HepG2 (cell line): ENCODE measurements around the gene CEACAM4. TPM values are rescaled to one million over a fixed set of nuclear protein-coding genes. Genes with fewer than 3 reads are reported as not detected.

Experiments used
- ATAC-seq: fragments of 200-7000 bp; cut with Tn5 transposase; 3 replicates; pipeline ENCODE4 v1.9.1; 2020; ENCODE audit warnings: mild to moderate bottlenecking, moderate library complexity
- BruUV-seq: library from RNA; stranded (reverse); fragments of 400-500 nt; replicated peaks from 2 replicates; lab custom pipeline; 2021; lab: Mats Ljungman, UMichigan
- CTCF ChIA-PET: fragments of 300-600 bp; formaldehyde crosslinking; extraction: SDS; loops from one replicate; lab custom pipeline; 2021; ENCODE audit warnings: low total read pairs, inconsistent platforms, low intra/inter-chr PET ratio; lab: Yijun Ruan, JAX
- POLR2A ChIA-PET: fragments of 350-600 bp; sonication (Branson Sonifier 250); formaldehyde crosslinking; loops from one replicate; lab custom pipeline; 2020; ENCODE audit warnings: antibody characterized with exemption, inconsistent platforms; lab: Yijun Ruan, JAX
- DNase-seq: peaks from one replicate; pipeline ENCODE4 v3.0.0-alpha.2; 2015; ENCODE audit warnings: low spot score
- FAIRE-seq: peaks from 3 replicates; lab custom pipeline; 2011; peaks lifted over from hg19 to GRCh38; lab: Jason Lieb, UNC
- H2AFZ ChIP-seq: one replicate; pipeline ENCODE4 v1.6.1; 2011; ENCODE audit warnings: low read length, inconsistent platforms
- H3K27ac ChIP-seq: fragments of 300-600 bp; 3 replicates; pipeline ENCODE4 v1.8.0; 2011; ENCODE audit warnings: mixed run types, mild to moderate bottlenecking, mixed read lengths, low read length, inconsistent platforms; ENCODE audit not compliant: insufficient read depth; ENCODE audit errors: extremely low read length
- H3K27me3 ChIP-seq, 2 experiments: fragments of 200-600 bp in 1 of 2; 2 replicates in 1 of 2; 3 replicates in 1 of 2; pipeline versions ENCODE4 v1.6.0 to v1.8.0; 2011; ENCODE audit warnings: low read length in 2 of 2, mild to moderate bottlenecking in 2 of 2, moderate library complexity in 2 of 2, inconsistent platforms in 1 of 2; ENCODE audit not compliant: insufficient read depth in 2 of 2, control insufficient read depth in 1 of 2
- H3K36me3 ChIP-seq, 2 experiments: fragments of 200-600 bp in 1 of 2; replicated peaks in 1 of 2; 2 replicates in 1 of 2; 3 replicates in 1 of 2; pipeline versions ENCODE4 v1.5.1 to v1.8.0; 2011; ENCODE audit warnings: low read length in 2 of 2, inconsistent platforms in 1 of 2; ENCODE audit not compliant: insufficient read depth in 2 of 2, control insufficient read depth in 1 of 2
- H3K4me1 ChIP-seq: 2 replicates; pipeline ENCODE4 v1.5.1; 2012; ENCODE audit warnings: low read length, inconsistent platforms; ENCODE audit not compliant: insufficient read depth
- H3K4me2 ChIP-seq: 2 replicates; pipeline ENCODE4 v1.6.0; 2011; ENCODE audit warnings: low read depth, low read length, inconsistent platforms
- H3K4me3 ChIP-seq, 3 experiments: fragments of 200-600 bp in 1 of 3; sonication (generic), shearing (Covaris generic) in 1 of 3; replicated peaks in 1 of 3; 2 replicates each; pipeline ENCODE4 v1.5.1; 2011 to 2016; ENCODE audit warnings: low read length in 3 of 3, inconsistent platforms in 2 of 3, low read depth in 2 of 3, mild to moderate bottlenecking in 2 of 3, control low read depth in 1 of 3, mixed read lengths in 1 of 3; ENCODE audit not compliant: insufficient read depth in 1 of 3
- H3K79me2 ChIP-seq: one replicate; pipeline ENCODE4 v1.6.1; 2011; ENCODE audit warnings: low read length, inconsistent platforms; ENCODE audit not compliant: insufficient read depth
- H3K9ac ChIP-seq: 2 replicates; pipeline ENCODE4 v1.6.0; 2011; ENCODE audit warnings: mild to moderate bottlenecking, low read depth, low read length, inconsistent platforms; ENCODE audit not compliant: insufficient read depth
- H3K9me3 ChIP-seq: 2 replicates; pipeline ENCODE4 v1.5.1; 2012; ENCODE audit warnings: mild to moderate bottlenecking, low read length
- H4K20me1 ChIP-seq: 2 replicates; pipeline ENCODE4 v1.6.0; 2011; ENCODE audit warnings: inconsistent platforms, mild to moderate bottlenecking, low read length, moderate library complexity; ENCODE audit not compliant: insufficient read depth
- CEBPZ ChIP-seq: IDR thresholded peaks from 2 replicates; pipeline ENCODE4 v1.6.1; 2012; ENCODE audit warnings: low read length, improper control_type of control experiment
- GMEB1 ChIP-seq: sonication (generic); formaldehyde crosslinking; IDR thresholded peaks from 2 replicates; pipeline ENCODE4 v1.5.1; 2020; ENCODE audit warnings: missing genetic modification reagents, mild to moderate bottlenecking, borderline replicate concordance
- NFE2L2 ChIP-seq: fragments of 150-350 bp; IDR thresholded peaks from 2 replicates; pipeline ENCODE4 v1.6.1; 2014; ENCODE audit warnings: low read length
- SMAD3 ChIP-seq: sonication (generic); formaldehyde crosslinking; IDR thresholded peaks from 2 replicates; pipeline ENCODE4 v1.4.0; 2020; ENCODE audit warnings: missing genetic modification reagents
- ZNF747 ChIP-seq: sonication (generic); formaldehyde crosslinking; IDR thresholded peaks from 2 replicates; pipeline ENCODE4 v1.8.1; 2023; ENCODE audit warnings: missing genetic modification reagents, mild to moderate bottlenecking, borderline replicate concordance
- WGBS: methylation state at CpG from one replicate; pipeline ENCODE4 v1.1.6; 2017; ENCODE audit warnings: low lambda C conversion rate; 5-methylcytosine and 5-hydroxymethylcytosine counted together
- in situ Hi-C: cut with HindIII; loops from 2 replicates; pipeline ENCODE4 v1.10.0; 2017; ENCODE audit warnings: low pct_unique_long_range_greater_than_20kb; ENCODE audit not compliant: extremely low pct_ligation_motif_present
- intact Hi-C: fragments of 100-400 bp; cut with micrococcal nuclease; formaldehyde crosslinking; loops from one replicate; pipeline ENCODE4 v1.10.0; 2022; ENCODE audit not compliant: unreplicated experiment
- polyA plus RNA-seq, 8 experiments: library from polyadenylated mRNA; depleted of rRNA in 3 of 8; stranded (reverse) in 7 of 8; unstranded in 1 of 8; fragments of >200 nt; fragmentation: Illumina TruSeq in 4 of 8; extraction: Trizol in 4 of 8; gene quantifications; 2 replicates each; pipeline versions ENCODE4 v1.2.1 to v1.2.3, GENCODE V29; 2011 to 2016; ENCODE audit warnings: low read depth in 4 of 8, missing spikeins in 1 of 8, mixed read lengths in 1 of 8; ENCODE audit not compliant: insufficient read depth in 1 of 8
- total RNA-seq, 5 experiments: library from RNA; depleted of rRNA; stranded (reverse); fragments of >200 nt; fragmentation: Illumina TruSeq; extraction: Trizol; gene quantifications; 2 replicates each; pipeline ENCODE4 v1.2.3, GENCODE V29; 2016; ENCODE audit warnings: low read depth in 1 of 5

CEACAM4 gene
- total and polyA plus RNA-seq, 2 of the 13 experiments (the other 11 are each of a cell fraction or from before 2014, with no cell fraction given), result not detected

- ATAC-seq, result no peak
- no peaks in the 10 kb centered on the region for H4K20me1 ChIP-seq
- no peaks in the 10 kb centered on the region for H3K9me3 ChIP-seq
- no peak for FAIRE-seq
- H3K9ac ChIP-seq, result no peak overlapping the region
- H3K4me3 ChIP-seq, result no peak overlapping the region
- H3K36me3 ChIP-seq, result no peaks in the 10 kb centered on the region
- in situ Hi-C loops, result no loop called here
- H3K4me1 ChIP-seq, result no peaks in the 10 kb centered on the region
- H3K27me3 ChIP-seq, result no peaks in the 10 kb centered on the region
- no peak for DNase-seq
- no peak overlapping the region for H3K4me2 ChIP-seq
- ChIA-PET POLR2A (no interaction called here), CTCF (no interaction called here)
- TF ChIP-seq CEBPZ (no peak), GMEB1 (CRISPR knock-in tag) (no peak), NFE2L2 (no peak), ZNF747 (CRISPR knock-in tag) (no peak), SMAD3 (no peak)
- intact Hi-C loops, result no loop called here
- H3K27ac ChIP-seq, result no peak overlapping the region
- 7% methylated on average over 6 of the region's 6 CpGs for WGBS
- no peak overlapping the region for H2AFZ ChIP-seq
- no TSS peak for BruUV-seq
- H3K79me2 ChIP-seq, result no peaks in the 10 kb centered on the region
These were observed 11.8 kb upstream of the CEACAM4 start for GRCh38 chr19:41638641-41639081.
